ENCODE measurements around the gene CNTNAP2.

The CNTNAP2 gene

GRCh38 chr7:146565872-146566271, 449.3 kb downstream of the CNTNAP2 start:
- no peak for DNase-seq

- DNase-seq: no peak
These were observed 459.3 kb downstream of the CNTNAP2 start for GRCh38 chr7:146575903-146576302.

- DNase-seq: no peak
These were observed 475.4 kb downstream of the CNTNAP2 start for GRCh38 chr7:146591976-146592375.

- no peak for DNase-seq
These were observed 490.0 kb downstream of the CNTNAP2 start for GRCh38 chr7:146606628-146607027.

GRCh38 chr7:146619641-146620040, 503.0 kb downstream of the CNTNAP2 start:
- DNase-seq: no peak

GRCh38 chr7:146626912-146627311, 510.3 kb downstream of the CNTNAP2 start:
- no peak for DNase-seq

- DNase-seq: no peak
These were observed 518.8 kb downstream of the CNTNAP2 start for GRCh38 chr7:146635205-146636032.

- no peak for DNase-seq
These were observed 519.4 kb downstream of the CNTNAP2 start for GRCh38 chr7:146636033-146636356.

- DNase-seq: no peak
These were observed 520.0 kb downstream of the CNTNAP2 start for GRCh38 chr7:146636581-146636980.

GRCh38 chr7:146639291-146639690, 522.7 kb downstream of the CNTNAP2 start:
- DNase-seq: no peak

- no peak for DNase-seq
These were observed 524.9 kb downstream of the CNTNAP2 start for GRCh38 chr7:146641491-146641890.

- DNase-seq: no peak
These were observed 528.9 kb downstream of the CNTNAP2 start for GRCh38 chr7:146645383-146645976.

GRCh38 chr7:146647445-146647844, 530.8 kb downstream of the CNTNAP2 start:
- no peak for DNase-seq

GRCh38 chr7:146652176-146652575, 535.6 kb downstream of the CNTNAP2 start:
- DNase-seq: no peak

GRCh38 chr7:146654048-146654447, 537.4 kb downstream of the CNTNAP2 start:
- DNase-seq: no peak

GRCh38 chr7:146655928-146656797, 539.6 kb downstream of the CNTNAP2 start:
- no peak for DNase-seq

GRCh38 chr7:146656988-146657387, 540.4 kb downstream of the CNTNAP2 start:
- no peak for DNase-seq

- DNase-seq: no peak
These were observed 542.0 kb downstream of the CNTNAP2 start for GRCh38 chr7:146658604-146659003.

- DNase-seq: no peak
These were observed 543.1 kb downstream of the CNTNAP2 start for GRCh38 chr7:146659732-146660131.

- no peak for DNase-seq
These were observed 544.2 kb downstream of the CNTNAP2 start for GRCh38 chr7:146660839-146661238.

- DNase-seq: no peak
These were observed 544.8 kb downstream of the CNTNAP2 start for GRCh38 chr7:146661435-146661834.

- DNase-seq: no peak
These were observed 545.3 kb downstream of the CNTNAP2 start for GRCh38 chr7:146661929-146662328.
